ENCODE measurements around the gene MTUS2. TPM values are rescaled to one million over a fixed set of nuclear protein-coding genes. Genes with fewer than 3 reads are reported as not detected.

The MTUS2 gene
- total and polyA plus RNA-seq, 4 donors: under 0.01 to 0.70 (median 0.15) TPM

GRCh38 chr13:28964803-28965202 is 144.7 kb downstream of the MTUS2 start:
- no peaks in the 10 kb centered on the region for H3K36me3 ChIP-seq (ENCODE audit: control insufficient read depth in 4 of 4, insufficient read depth in 3 of 4, low read depth in 1 of 4, low read length in 3 of 4)
- 92% methylated on average over 8 of the region's 8 CpGs for WGBS

More at GRCh38 chr13:28964803-28965202, 144.7 kb downstream of the MTUS2 start:
- no peak overlapping the region for H3K4me3 ChIP-seq (ENCODE audit: low read depth in 1 of 3, low read length in 3 of 3)
- TF ChIP-seq SP1 (IDR thresholded peaks at IDR 0.05): no peak
- TF ChIP-seq TAF1 (conservative IDR thresholded peaks at IDR 0.05): no peak
- TF ChIP-seq YY1 (IDR thresholded peaks at IDR 0.05): no peak
- TF ChIP-seq RAD21 (IDR thresholded peaks at IDR 0.05): no peak
- TF ChIP-seq EGR1 (IDR thresholded peaks at IDR 0.05; ENCODE audit: low read depth in 2 of 2): no peak
- TF ChIP-seq CTCF (IDR thresholded peaks at IDR 0.05; ENCODE audit: low read depth, low read length, missing input control): no peak
- TF ChIP-seq HNF4G (IDR thresholded peaks at IDR 0.05): no peak
- no peak for TF ChIP-seq FOXA2 (IDR thresholded peaks at IDR 0.05)
- TF ChIP-seq, protein P1, sequence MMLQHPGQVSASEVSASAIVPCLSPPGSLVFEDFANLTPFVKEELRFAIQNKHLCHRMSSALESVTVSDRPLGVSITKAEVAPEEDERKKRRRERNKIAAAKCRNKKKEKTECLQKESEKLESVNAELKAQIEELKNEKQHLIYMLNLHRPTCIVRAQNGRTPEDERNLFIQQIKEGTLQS (IDR thresholded peaks at IDR 0.05): no peak
- no peak for TF ChIP-seq REST (IDR thresholded peaks at IDR 0.05)
- TF ChIP-seq GABPA (IDR thresholded peaks at IDR 0.05 in 1 of 2, conservative IDR thresholded peaks at IDR 0.05 in 1 of 2): no peak
- TF ChIP-seq HNF4A (conservative IDR thresholded peaks at IDR 0.05): no peak
- DNase-seq (ENCODE audit: low spot score): no peak
- H3K27ac ChIP-seq (ENCODE audit: low read depth in 1 of 2, low read length in 2 of 2): no peak overlapping the region
- no peak overlapping the region for H3K9ac ChIP-seq (ENCODE audit: low read depth in 1 of 2, low read length in 2 of 2)
- H3K9me3 ChIP-seq (ENCODE audit: control insufficient read depth in 4 of 4, low read length in 3 of 4): no peaks in the 10 kb centered on the region
- H3K27me3 ChIP-seq (ENCODE audit: control insufficient read depth in 4 of 4, insufficient read depth in 4 of 4, low read length in 3 of 4): no peaks in the 10 kb centered on the region
- peaks cover 0 to 2% (median 0%) of the 10 kb centered on the region in 4 donors for H3K4me1 ChIP-seq (ENCODE audit: control insufficient read depth in 4 of 4, insufficient read depth in 4 of 4, low read length in 3 of 4)
